Fibroblast of pulmonary artery (primary cell): ENCODE results near the gene JSRP1.

Experiments used
- DNase-seq: peaks from one replicate; pipeline ENCODE4 v3.0.0-alpha.2; 2010; ENCODE audit warnings: low read depth
- H3K4me3 ChIP-seq: replicated peaks from 2 replicates; pipeline ENCODE4 v1.5.1; 2011; ENCODE audit warnings: low read depth, mild to moderate bottlenecking, control low read depth, low read length, moderate library complexity
- CTCF ChIP-seq: IDR thresholded peaks from 2 replicates; pipeline ENCODE4 v1.5.1; 2011; ENCODE audit warnings: mild to moderate bottlenecking, control low read depth, low read length, inconsistent platforms; ENCODE audit errors: missing control alignments

The JSRP1 gene

DNA sequence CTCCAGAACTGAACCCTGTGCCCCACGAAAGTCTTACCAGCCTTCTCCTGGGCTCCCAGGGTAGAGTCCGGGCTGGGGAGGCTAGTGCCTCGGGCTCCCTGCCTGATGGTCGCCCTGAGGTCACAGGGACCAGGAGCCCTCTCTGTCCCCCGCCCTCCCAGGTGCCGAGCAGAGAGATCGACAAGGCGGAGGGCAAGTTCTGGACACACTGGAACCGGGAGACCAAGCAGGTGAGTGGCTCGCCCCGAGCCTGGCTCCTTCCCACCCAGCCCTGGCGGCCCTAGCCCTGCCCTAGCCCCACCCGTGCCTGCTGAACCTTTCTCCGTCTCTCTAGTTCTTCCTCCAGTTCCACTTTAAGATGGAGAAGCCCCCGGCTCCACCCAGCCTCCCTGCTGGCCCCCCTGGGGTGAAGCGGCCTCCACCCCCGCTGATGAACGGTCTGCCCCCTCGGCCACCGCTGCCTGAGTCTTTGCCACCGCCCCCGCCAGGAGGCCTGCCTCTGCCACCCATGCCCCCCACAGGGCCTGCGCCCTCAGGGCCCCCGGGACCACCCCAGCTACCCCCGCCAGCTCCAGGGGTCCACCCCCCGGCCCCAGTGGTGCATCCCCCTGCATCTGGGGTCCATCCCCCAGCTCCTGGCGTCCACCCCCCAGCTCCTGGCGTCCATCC is 8.7 kb downstream of the JSRP1 start:
- H3K4me3 ChIP-seq, result no peak overlapping the region
- no peak for TF ChIP-seq CTCF
- no peak for DNase-seq

DNA sequence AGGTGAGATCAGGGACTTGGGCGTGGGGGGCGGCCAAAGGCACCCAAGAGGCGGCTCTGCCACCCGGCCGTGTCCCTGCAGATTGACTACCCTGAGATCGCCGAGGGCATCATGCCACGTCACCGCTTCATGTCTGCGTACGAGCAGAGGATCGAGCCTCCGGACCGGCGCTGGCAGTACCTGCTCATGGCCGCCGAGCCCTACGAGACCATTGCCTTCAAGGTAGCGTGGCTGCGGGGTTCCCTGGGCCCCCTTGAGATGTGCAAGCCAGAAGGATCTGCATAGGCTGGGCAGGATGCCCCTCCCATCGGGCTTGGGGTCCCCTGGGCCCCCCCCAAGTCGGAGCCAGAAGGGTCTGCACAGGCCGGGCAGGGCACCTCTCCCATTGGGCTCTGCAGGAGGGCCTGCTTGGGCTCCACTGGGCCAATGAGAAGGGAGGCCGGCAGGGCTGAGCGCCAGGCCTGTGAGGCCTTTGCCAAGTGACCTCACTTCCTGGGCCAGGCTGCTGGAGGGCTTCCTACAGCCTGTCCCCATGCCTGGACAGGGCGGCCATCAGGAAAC is 9.3 kb downstream of the JSRP1 start:
- peak; percentile 67 for DNase-seq
- H3K4me3 ChIP-seq, result no peak overlapping the region
- no peak for TF ChIP-seq CTCF

DNA sequence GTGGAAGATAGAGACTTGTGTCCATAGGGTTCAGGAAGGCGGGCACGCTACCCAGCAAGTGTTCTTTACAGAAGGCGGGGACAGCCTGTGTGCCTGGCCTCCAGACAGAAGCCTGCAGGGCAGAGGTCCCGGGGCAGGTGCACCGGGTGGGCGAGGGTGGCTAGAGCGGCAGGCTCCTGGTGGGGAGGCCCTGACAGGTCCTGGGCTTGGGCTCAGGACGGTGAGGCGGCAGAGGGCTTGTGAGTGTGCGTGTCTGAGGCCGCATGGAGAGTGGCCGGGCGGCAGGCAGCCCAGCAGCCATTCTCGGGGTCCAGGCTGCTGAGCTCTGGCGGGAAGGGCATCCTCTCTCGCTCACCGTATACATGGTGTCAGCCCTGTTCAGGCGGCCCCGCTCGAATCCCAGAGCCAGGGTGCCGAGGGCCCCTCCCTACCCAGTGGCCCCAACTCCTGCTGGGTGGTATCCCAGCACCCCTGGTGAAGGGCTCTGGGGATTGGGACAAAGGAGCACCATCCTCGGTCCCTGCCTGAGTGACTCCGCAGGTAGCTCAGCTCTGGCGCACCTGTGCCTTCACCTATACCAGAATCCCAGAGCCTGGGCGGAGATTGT is 10.1 kb downstream of the JSRP1 start:
- TF ChIP-seq CTCF, result no peak
- no peak overlapping the region for H3K4me3 ChIP-seq
- no peak for DNase-seq

GRCh38 chr19:2245273-2245672 is 10.9 kb downstream of the JSRP1 start:
- no peak for DNase-seq
- no peak overlapping the region for H3K4me3 ChIP-seq
- no peak for TF ChIP-seq CTCF

DNA sequence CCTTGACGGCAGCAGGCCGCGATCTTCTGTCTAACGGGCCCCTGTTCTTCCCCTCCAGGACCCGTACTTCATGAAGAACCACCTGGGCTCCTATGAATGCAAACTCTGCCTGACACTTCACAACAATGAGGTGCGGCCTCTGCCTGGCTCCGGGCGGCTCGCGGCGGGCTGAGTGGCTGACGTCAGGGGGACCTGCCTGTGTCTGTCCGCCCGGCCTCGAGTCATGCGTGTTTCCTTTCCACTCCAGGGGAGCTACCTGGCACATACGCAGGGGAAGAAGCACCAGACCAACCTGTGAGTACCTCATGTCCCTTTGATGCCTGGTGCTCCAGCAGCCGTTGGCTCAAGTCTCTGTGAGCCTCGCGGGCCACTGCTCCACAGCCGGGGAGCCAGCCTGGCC is 11.7 kb downstream of the JSRP1 start:
- no peak overlapping the region for H3K4me3 ChIP-seq
- no peak for TF ChIP-seq CTCF
- DNase-seq, result no peak

GRCh38 chr19:2244125-2244411 is 12.1 kb downstream of the JSRP1 start:
- TF ChIP-seq CTCF, result no peak
- H3K4me3 ChIP-seq, result no peak overlapping the region
- no peak for DNase-seq
